SK-N-SH treated with all-trans-retinoic acid at 6 μM for 48 hours (cell line): ENCODE measurements around the gene CACNA2D3.

Experiments used
- ATAC-seq: fragments of 200-7000 bp; cut with Tn5 transposase; 3 replicates; pipeline ENCODE4 v1.9.1; 2020; ENCODE audit warnings: mild to moderate bottlenecking, moderate library complexity
- ARNTL ChIP-seq: fragments of 450-650 bp; formaldehyde crosslinking; IDR thresholded peaks from 2 replicates; pipeline ENCODE4 v1.5.0; 2020; ENCODE audit warnings: low read depth, mild to moderate bottlenecking, moderate library complexity, borderline replicate concordance
- BACH2 ChIP-seq: fragments of 250-450 bp; sonication (Bioruptor Pico); IDR thresholded peaks from 2 replicates; pipeline ENCODE4 v1.9.0; 2021; ENCODE audit warnings: mild to moderate bottlenecking, borderline replicate concordance
- CREB5 ChIP-seq: fragments of 250-450 bp; sonication (Bioruptor Pico); IDR thresholded peaks from 2 replicates; pipeline ENCODE4 v1.5.1; 2020; ENCODE audit warnings: low read depth, mild to moderate bottlenecking, moderate library complexity
- CSDC2 ChIP-seq: fragments of 250-450 bp; sonication (Bioruptor Pico); IDR thresholded peaks from 2 replicates; pipeline ENCODE4 v1.5.0; 2020; ENCODE audit warnings: mild to moderate bottlenecking, moderate library complexity
- ESRRG ChIP-seq: fragments of 250-450 bp; sonication (Bioruptor Pico); IDR thresholded peaks from 2 replicates; pipeline ENCODE4 v1.6.1; 2021; ENCODE audit warnings: mild to moderate bottlenecking
- ISL1 ChIP-seq: fragments of 250-450 bp; sonication (Bioruptor Pico); IDR thresholded peaks from 2 replicates; pipeline ENCODE4 v2.1.2; 2022; ENCODE audit warnings: mild to moderate bottlenecking, moderate library complexity
- PPARA ChIP-seq: fragments of 250-450 bp; sonication (Bioruptor Pico); IDR thresholded peaks from 2 replicates; pipeline ENCODE4 v1.5.0; 2020; ENCODE audit warnings: mild to moderate bottlenecking, borderline replicate concordance
- SNAI2 ChIP-seq: fragments of 250-450 bp; sonication (Bioruptor Pico); IDR thresholded peaks from 2 replicates; pipeline ENCODE4 v1.5.0; 2020; ENCODE audit warnings: mild to moderate bottlenecking, moderate library complexity
- TOX ChIP-seq: fragments of 250-450 bp; sonication (Bioruptor Pico); IDR thresholded peaks from 2 replicates; pipeline ENCODE4 v1.8.0; 2021; ENCODE audit warnings: mild to moderate bottlenecking, moderate library complexity, borderline replicate concordance
- ZC3H10 ChIP-seq: fragments of 250-450 bp; sonication (Bioruptor Pico); IDR thresholded peaks from 2 replicates; pipeline ENCODE4 v1.5.1; 2021; ENCODE audit warnings: mild to moderate bottlenecking, moderate library complexity
- ZFP3 ChIP-seq: fragments of 250-450 bp; sonication (Bioruptor Pico); IDR thresholded peaks from 2 replicates; pipeline ENCODE4 v1.5.0; 2020; ENCODE audit warnings: mild to moderate bottlenecking, moderate library complexity
- ZFP30 ChIP-seq: fragments of 450-650 bp; formaldehyde crosslinking; IDR thresholded peaks from 2 replicates; pipeline ENCODE4 v1.5.0; 2022; ENCODE audit warnings: mild to moderate bottlenecking, moderate library complexity
- ZNF565 ChIP-seq: fragments of 450-650 bp; formaldehyde crosslinking; conservative IDR thresholded peaks from 2 replicates; pipeline ENCODE4 v1.5.0; 2020; ENCODE audit warnings: low read depth, mild to moderate bottlenecking, moderate library complexity
- ZNF70 ChIP-seq: fragments of 450-650 bp; formaldehyde crosslinking; IDR thresholded peaks from 2 replicates; pipeline ENCODE4 v1.5.0; 2020; ENCODE audit warnings: mild to moderate bottlenecking, moderate library complexity
- TF ChIP-seq, protein P1 (sequence below): fragments of 250-450 bp; sonication (Bioruptor Pico); IDR thresholded peaks from 2 replicates; pipeline ENCODE4 v1.5.0; 2020; ENCODE audit warnings: mild to moderate bottlenecking, moderate library complexity
- TF ChIP-seq, protein P2 (sequence below): fragments of 250-450 bp; sonication (Bioruptor Pico); IDR thresholded peaks from 2 replicates; pipeline ENCODE4 v1.8.0; 2020; ENCODE audit warnings: mild to moderate bottlenecking, moderate library complexity, borderline replicate concordance
- TF ChIP-seq, protein P3 (sequence below): fragments of 250-450 bp; sonication (Bioruptor Pico); IDR thresholded peaks from 2 replicates; pipeline ENCODE4 v1.5.1; 2021; ENCODE audit warnings: mild to moderate bottlenecking, moderate library complexity
- TF ChIP-seq, protein P4 (sequence below): fragments of 250-450 bp; sonication (Bioruptor Pico); IDR thresholded peaks from 2 replicates; pipeline ENCODE4 v1.8.0; 2021; ENCODE audit warnings: low read depth, mild to moderate bottlenecking, moderate library complexity, borderline replicate concordance

The CACNA2D3 gene

GRCh38 chr3:54963641-54964040, 841.3 kb downstream of the CACNA2D3 start:
- TF ChIP-seq CREB5 (no peak), ZFP3 (no peak), ZFP30 (CRISPR knock-in tag) (no peak), ZC3H10 (CRISPR knock-in tag) (no peak), ESRRG (CRISPR knock-in tag) (no peak), ZNF70 (no peak)
- ATAC-seq, result no peak

GRCh38 chr3:54964081-54964480, 841.7 kb downstream of the CACNA2D3 start:
- TF ChIP-seq, protein P1, sequence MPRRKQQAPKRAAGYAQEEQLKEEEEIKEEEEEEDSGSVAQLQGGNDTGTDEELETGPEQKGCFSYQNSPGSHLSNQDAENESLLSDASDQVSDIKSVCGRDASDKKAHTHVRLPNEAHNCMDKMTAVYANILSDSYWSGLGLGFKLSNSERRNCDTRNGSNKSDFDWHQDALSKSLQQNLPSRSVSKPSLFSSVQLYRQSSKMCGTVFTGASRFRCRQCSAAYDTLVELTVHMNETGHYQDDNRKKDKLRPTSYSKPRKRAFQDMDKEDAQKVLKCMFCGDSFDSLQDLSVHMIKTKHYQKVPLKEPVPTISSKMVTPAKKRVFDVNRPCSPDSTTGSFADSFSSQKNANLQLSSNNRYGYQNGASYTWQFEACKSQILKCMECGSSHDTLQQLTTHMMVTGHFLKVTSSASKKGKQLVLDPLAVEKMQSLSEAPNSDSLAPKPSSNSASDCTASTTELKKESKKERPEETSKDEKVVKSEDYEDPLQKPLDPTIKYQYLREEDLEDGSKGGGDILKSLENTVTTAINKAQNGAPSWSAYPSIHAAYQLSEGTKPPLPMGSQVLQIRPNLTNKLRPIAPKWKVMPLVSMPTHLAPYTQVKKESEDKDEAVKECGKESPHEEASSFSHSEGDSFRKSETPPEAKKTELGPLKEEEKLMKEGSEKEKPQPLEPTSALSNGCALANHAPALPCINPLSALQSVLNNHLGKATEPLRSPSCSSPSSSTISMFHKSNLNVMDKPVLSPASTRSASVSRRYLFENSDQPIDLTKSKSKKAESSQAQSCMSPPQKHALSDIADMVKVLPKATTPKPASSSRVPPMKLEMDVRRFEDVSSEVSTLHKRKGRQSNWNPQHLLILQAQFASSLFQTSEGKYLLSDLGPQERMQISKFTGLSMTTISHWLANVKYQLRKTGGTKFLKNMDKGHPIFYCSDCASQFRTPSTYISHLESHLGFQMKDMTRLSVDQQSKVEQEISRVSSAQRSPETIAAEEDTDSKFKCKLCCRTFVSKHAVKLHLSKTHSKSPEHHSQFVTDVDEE (CRISPR knock-in tag), result no peak
- no peak; the same call in 1 of the 2 replicates for TF ChIP-seq ZC3H10 (CRISPR knock-in tag)
- no peak for TF ChIP-seq ZFP3
- no peak for TF ChIP-seq CREB5
- TF ChIP-seq ESRRG (CRISPR knock-in tag), result no peak
- no peak for TF ChIP-seq PPARA (CRISPR knock-in tag)
- TF ChIP-seq ZNF70, result no peak
- no peak for TF ChIP-seq TOX
- TF ChIP-seq ISL1 (CRISPR knock-in tag), result no peak
- no peak for TF ChIP-seq ZFP30 (CRISPR knock-in tag)
- TF ChIP-seq, protein P2, sequence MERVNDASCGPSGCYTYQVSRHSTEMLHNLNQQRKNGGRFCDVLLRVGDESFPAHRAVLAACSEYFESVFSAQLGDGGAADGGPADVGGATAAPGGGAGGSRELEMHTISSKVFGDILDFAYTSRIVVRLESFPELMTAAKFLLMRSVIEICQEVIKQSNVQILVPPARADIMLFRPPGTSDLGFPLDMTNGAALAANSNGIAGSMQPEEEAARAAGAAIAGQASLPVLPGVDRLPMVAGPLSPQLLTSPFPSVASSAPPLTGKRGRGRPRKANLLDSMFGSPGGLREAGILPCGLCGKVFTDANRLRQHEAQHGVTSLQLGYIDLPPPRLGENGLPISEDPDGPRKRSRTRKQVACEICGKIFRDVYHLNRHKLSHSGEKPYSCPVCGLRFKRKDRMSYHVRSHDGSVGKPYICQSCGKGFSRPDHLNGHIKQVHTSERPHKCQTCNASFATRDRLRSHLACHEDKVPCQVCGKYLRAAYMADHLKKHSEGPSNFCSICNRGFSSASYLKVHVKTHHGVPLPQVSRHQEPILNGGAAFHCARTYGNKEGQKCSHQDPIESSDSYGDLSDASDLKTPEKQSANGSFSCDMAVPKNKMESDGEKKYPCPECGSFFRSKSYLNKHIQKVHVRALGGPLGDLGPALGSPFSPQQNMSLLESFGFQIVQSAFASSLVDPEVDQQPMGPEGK (CRISPR knock-in tag), result no peak
- TF ChIP-seq BACH2 (CRISPR knock-in tag), result no peak
- no peak for TF ChIP-seq CSDC2 (CRISPR knock-in tag)
- no peak for TF ChIP-seq ARNTL (CRISPR knock-in tag)
- TF ChIP-seq, protein P3, sequence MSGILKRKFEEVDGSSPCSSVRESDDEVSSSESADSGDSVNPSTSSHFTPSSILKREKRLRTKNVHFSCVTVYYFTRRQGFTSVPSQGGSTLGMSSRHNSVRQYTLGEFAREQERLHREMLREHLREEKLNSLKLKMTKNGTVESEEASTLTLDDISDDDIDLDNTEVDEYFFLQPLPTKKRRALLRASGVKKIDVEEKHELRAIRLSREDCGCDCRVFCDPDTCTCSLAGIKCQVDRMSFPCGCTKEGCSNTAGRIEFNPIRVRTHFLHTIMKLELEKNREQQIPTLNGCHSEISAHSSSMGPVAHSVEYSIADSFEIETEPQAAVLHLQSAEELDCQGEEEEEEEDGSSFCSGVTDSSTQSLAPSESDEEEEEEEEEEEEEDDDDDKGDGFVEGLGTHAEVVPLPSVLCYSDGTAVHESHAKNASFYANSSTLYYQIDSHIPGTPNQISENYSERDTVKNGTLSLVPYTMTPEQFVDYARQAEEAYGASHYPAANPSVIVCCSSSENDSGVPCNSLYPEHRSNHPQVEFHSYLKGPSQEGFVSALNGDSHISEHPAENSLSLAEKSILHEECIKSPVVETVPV, result no peak
- no peak for TF ChIP-seq ZNF565
- no peak for TF ChIP-seq SNAI2
- TF ChIP-seq, protein P4, sequence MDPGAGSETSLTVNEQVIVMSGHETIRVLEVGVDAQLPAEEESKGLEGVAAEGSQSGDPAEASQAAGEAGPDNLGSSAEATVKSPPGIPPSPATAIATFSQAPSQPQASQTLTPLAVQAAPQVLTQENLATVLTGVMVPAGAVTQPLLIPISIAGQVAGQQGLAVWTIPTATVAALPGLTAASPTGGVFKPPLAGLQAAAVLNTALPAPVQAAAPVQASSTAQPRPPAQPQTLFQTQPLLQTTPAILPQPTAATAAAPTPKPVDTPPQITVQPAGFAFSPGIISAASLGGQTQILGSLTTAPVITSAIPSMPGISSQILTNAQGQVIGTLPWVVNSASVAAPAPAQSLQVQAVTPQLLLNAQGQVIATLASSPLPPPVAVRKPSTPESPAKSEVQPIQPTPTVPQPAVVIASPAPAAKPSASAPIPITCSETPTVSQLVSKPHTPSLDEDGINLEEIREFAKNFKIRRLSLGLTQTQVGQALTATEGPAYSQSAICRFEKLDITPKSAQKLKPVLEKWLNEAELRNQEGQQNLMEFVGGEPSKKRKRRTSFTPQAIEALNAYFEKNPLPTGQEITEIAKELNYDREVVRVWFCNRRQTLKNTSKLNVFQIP (CRISPR knock-in tag), result no peak

DNA sequence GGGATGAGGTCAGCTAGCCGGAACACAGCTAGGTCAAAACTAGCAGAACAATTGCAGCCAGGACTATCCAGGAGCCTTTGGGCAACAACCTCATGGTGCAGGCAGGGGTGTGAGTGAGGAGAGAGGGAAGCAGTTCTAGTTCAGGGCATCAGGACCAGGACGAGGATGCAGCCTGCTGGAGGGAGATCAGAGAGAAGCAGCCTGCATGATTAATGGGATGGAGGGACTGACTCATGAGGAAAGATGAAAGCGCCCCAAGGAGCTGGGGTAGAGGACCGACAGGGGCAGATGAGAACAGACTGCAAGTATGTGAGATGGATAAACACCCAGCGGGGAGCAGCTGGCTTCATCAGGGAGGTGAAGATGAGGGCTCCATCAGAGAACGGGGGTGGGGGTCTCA, 843.4 kb downstream of the CACNA2D3 start:
- peak; percentile 84 for ATAC-seq
- TF ChIP-seq ZNF70, result no peak
- no peak for TF ChIP-seq SNAI2
- no peak for TF ChIP-seq ESRRG (CRISPR knock-in tag)
- no peak for TF ChIP-seq CSDC2 (CRISPR knock-in tag)
- TF ChIP-seq CREB5, result no peak
- TF ChIP-seq, protein P3, result no peak
- no peak for TF ChIP-seq ISL1 (CRISPR knock-in tag)
- TF ChIP-seq, protein P1 (CRISPR knock-in tag), result no peak

More at GRCh38 chr3:54964081-54964480, 841.7 kb downstream of the CACNA2D3 start:
- no peak for ATAC-seq
